ENCODE data around the gene BAHD1. TPM values are rescaled to one million over a fixed set of nuclear protein-coding genes. Genes with fewer than 3 reads are reported as not detected.

BAHD1 gene
- 12.9 and 13.5 TPM in 2 replicates for total RNA-seq

GRCh38 chr15:40440743-40441564 is at the start of gene BAHD1:
Gene BAHD1 (plus strand): TSS chr15:40440953. CDS start chr15:40458465, 17,512 bp downstream.

GRCh38 chr15:40405501-40406381 is 35.0 kb upstream of the BAHD1 start, which contains the start of gene IVD:
Gene IVD (plus strand): TSS chr15:40405795. CDS start chr15:40405828, 33 bp downstream.

GRCh38 chr15:40470423-40471104 is 29.8 kb downstream of the BAHD1 start, which contains the start of gene CHST14:
Gene CHST14 (plus strand): TSS chr15:40470984. CDS start chr15:40471214, 230 bp downstream.

Other genes starting within 250 kb of the BAHD1 start
- 0.20 TPM in 1 of 2 replicates, not detected in the other for gene PAK6, start 201.9 kb upstream of the BAHD1 start, total RNA-seq
- gene ANKRD63, start 157.9 kb upstream of the BAHD1 start, total RNA-seq = not detected in 2 replicates
- gene PLCB2, start 133.0 kb upstream of the BAHD1 start, total RNA-seq = 2.2 and 3.0 TPM in 2 replicates
- 17.3 and 21.2 TPM in 2 replicates for gene INAFM2, start 117.3 kb upstream of the BAHD1 start, total RNA-seq
- 6.3 and 7.7 TPM in 2 replicates for gene CCDC9B, start 100.0 kb upstream of the BAHD1 start, total RNA-seq
- gene PHGR1, start 89.9 kb upstream of the BAHD1 start, total RNA-seq = not detected in 2 replicates
- 0.13 and 0.39 TPM in 2 replicates for gene DISP2, start 82.7 kb upstream of the BAHD1 start, total RNA-seq
- 57.8 and 74.7 TPM in 2 replicates for gene KNSTRN, start 58.2 kb upstream of the BAHD1 start, total RNA-seq
- 40.7 and 41.9 TPM in 2 replicates for gene IVD, start 35.2 kb upstream of the BAHD1 start, total RNA-seq
- 28.9 and 34.7 TPM in 2 replicates for gene CHST14, start 30.0 kb downstream of the BAHD1 start, total RNA-seq
- 15.0 and 31.1 TPM in 2 replicates for gene CCDC32, start 124.1 kb downstream of the BAHD1 start, total RNA-seq
- 12.0 and 24.2 TPM in 2 replicates for gene RPUSD2, start 128.3 kb downstream of the BAHD1 start, total RNA-seq
- 30.9 and 40.6 TPM in 2 replicates for gene KNL1, start 153.3 kb downstream of the BAHD1 start, total RNA-seq

Data from mammary microvascular endothelial cell (primary cell).